Gastroesophageal sphincter (tissue), 4 donors: ENCODE results near the gene MYH11. TPM values are rescaled to one million over a fixed set of nuclear protein-coding genes. Genes with fewer than 3 reads are reported as not detected.
A peak's percentile ranks its signal among the peaks of the same experiment; 100 is the strongest.

Experiments used
- ATAC-seq: fragments of 150-250 bp; one replicate; pipeline ENCODE4 v1.9.1; 2016; ENCODE audit warnings: mild to moderate bottlenecking, moderate library complexity
- H3K27ac ChIP-seq, 4 donors: fragments of 200-600 bp; sonication (generic) in 3 of 4; 1 replicate in 3 of 4; 2 replicates in 1 of 4; pipeline ENCODE4 v1.5.1; 2016 to 2019
- H3K27me3 ChIP-seq: fragments of 200-600 bp; sonication (generic); one replicate; pipeline ENCODE4 v1.5.1; 2019
- H3K36me3 ChIP-seq, 2 donors: fragments of 200-600 bp; sonication (generic); one replicate each; pipeline ENCODE4 v1.5.1; 2019; ENCODE audit warnings: control low read depth in 1 of 2
- H3K4me1 ChIP-seq, 3 donors: fragments of 200-600 bp; sonication (generic); 1 replicate in 2 of 3; 2 replicates in 1 of 3; pipeline ENCODE4 v1.5.1; 2016 to 2019; ENCODE audit warnings: control low read depth in 2 of 3
- H3K4me3 ChIP-seq, 2 donors: fragments of 200-600 bp; sonication (generic); one replicate each; pipeline ENCODE4 v1.5.1; 2019; ENCODE audit warnings: mild to moderate bottlenecking in 1 of 2, moderate library complexity in 1 of 2
- H3K9me3 ChIP-seq, 3 donors: fragments of 200-600 bp; sonication (generic); one replicate each; pipeline ENCODE4 v1.5.1; 2017 to 2019; ENCODE audit warnings: control low read depth in 2 of 3
- EP300 ChIP-seq: sonication (generic); formaldehyde crosslinking; IDR thresholded peaks from one replicate; pipeline ENCODE4 v1.6.1; 2017; ENCODE audit warnings: antibody characterized with exemption, mild to moderate bottlenecking
- POLR2A ChIP-seq, 2 donors: fragments of 450-650 bp; IDR thresholded peaks; one replicate each; pipeline ENCODE4 v1.6.1; 2017; ENCODE audit warnings: antibody characterized with exemption in 2 of 2, mild to moderate bottlenecking in 2 of 2, moderate library complexity in 1 of 2
- POLR2AphosphoS5 ChIP-seq: sonication (generic); formaldehyde crosslinking; IDR thresholded peaks from one replicate; pipeline ENCODE4 v1.6.1; 2017; ENCODE audit warnings: antibody characterized with exemption
- WGBS, 2 donors: methylation state at CpG; one replicate each; pipeline ENCODE4 v1.1.5; 2018; ENCODE audit warnings: low coverage in 1 of 2; 5-methylcytosine and 5-hydroxymethylcytosine counted together
- total RNA-seq, 4 donors: library from RNA; depleted of rRNA; stranded (reverse); fragments of >200 nt; gene quantifications; one replicate each; pipeline ENCODE4 v1.1.0, GENCODE V29; 2016
- TF ChIP-seq, protein P1 (sequence below), 4 experiments: fragments of 200-600 bp in 2 of 4; fragments of 450-650 bp in 2 of 4; sonication (generic) in 1 of 4; IDR thresholded peaks; one replicate each; pipeline ENCODE4 v1.5.1; 2017 to 2019; ENCODE audit warnings: antibody characterized with exemption in 4 of 4, mild to moderate bottlenecking in 2 of 4, moderate library complexity in 2 of 4

MYH11 gene
- total RNA-seq, 4 donors from 2014 or later: 7,231 to 23,237 (median 11,307) TPM

DNA sequence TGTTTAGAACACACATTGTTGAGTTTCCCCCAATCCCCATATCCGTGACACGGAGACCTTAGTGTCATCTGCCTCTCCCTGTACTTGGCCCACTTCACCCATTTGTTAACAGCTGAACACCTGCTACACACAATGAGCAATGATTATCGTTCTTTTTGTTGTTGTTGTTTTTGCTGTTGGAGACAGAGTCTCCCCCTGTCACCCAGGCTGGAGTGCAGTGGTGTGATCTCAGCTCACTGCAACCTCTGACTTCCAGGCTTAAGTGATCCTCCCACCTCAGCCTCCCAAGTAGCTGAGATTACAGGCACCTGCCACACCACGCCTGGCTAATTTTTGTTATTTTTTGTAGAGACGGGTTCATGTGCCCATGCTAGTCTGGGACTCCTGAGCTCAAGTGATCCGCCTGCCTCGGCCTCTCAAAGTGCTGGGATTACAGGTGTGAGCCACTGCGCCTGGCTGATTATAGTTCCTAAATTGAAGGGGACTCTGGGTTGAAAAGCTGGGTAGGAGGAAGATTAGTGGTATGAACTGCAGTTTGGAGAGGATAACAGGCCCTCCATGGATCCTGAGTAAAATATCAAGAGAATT lies 185.2 kb downstream of the MYH11 start:
- no peaks in the 10 kb centered on the region for H3K9me3 ChIP-seq
- no peak for ATAC-seq
- TF ChIP-seq POLR2A (IDR thresholded peaks at IDR 0.05): no peak
- no peak for TF ChIP-seq EP300
- TF ChIP-seq, protein P1, sequence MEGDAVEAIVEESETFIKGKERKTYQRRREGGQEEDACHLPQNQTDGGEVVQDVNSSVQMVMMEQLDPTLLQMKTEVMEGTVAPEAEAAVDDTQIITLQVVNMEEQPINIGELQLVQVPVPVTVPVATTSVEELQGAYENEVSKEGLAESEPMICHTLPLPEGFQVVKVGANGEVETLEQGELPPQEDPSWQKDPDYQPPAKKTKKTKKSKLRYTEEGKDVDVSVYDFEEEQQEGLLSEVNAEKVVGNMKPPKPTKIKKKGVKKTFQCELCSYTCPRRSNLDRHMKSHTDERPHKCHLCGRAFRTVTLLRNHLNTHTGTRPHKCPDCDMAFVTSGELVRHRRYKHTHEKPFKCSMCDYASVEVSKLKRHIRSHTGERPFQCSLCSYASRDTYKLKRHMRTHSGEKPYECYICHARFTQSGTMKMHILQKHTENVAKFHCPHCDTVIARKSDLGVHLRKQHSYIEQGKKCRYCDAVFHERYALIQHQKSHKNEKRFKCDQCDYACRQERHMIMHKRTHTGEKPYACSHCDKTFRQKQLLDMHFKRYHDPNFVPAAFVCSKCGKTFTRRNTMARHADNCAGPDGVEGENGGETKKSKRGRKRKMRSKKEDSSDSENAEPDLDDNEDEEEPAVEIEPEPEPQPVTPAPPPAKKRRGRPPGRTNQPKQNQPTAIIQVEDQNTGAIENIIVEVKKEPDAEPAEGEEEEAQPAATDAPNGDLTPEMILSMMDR (IDR thresholded peaks at IDR 0.05): no peak
- no peak for TF ChIP-seq POLR2AphosphoS5
- H3K36me3 ChIP-seq: peaks cover 0 to 45% of the 10 kb centered on the region in 2 donors
- H3K27me3 ChIP-seq: no peaks in the 10 kb centered on the region
- H3K4me1 ChIP-seq: peaks cover 0 to 37% (median 20%) of the 10 kb centered on the region in 3 donors
- H3K27ac ChIP-seq: peak overlapping the region in 3 of 4 donors; percentile 81 to 93 (median 88)
- WGBS, 2 donors: 79 to 91% methylated on average over 3 of the region's 8 CpGs
- H3K4me3 ChIP-seq: no peak overlapping the region

DNA sequence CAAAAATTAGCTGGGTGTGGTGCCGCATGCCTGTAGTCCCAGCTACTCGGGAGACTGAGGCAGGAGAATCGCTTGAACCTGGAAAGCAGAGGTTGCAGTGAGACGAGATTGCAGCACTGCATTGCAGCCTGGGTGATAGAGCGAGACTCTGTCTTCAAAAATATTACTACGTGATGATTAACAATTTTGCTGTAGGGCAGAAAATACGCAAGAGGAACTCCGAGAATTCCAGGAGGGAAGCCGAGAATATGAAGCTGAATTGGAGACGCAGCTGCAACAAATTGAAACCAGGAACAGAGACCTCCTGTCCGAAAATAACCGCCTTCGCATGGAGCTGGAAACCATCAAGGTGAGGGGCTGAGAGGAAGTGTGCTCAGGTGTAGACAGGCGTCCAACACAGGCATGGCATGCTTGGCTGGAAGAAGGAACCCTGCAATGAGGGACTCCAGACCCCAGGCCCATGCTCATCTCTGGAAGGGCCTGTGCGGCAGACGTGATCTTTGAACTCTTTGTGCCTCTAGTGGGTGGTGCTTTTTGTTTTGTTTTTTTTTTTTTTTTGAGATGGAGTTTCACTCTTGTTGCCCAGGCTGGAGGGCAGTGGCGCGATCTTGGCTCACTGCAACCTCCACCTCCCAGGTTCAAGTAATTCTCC lies 189.6 kb downstream of the MYH11 start:
- H3K27me3 ChIP-seq: no peaks in the 10 kb centered on the region
- no peaks in the 10 kb centered on the region for H3K9me3 ChIP-seq
- H3K4me1 ChIP-seq: peaks cover 0 to 9% (median 8%) of the 10 kb centered on the region in 3 donors
- H3K27ac ChIP-seq: no peak overlapping the region
- ATAC-seq: no peak
- TF ChIP-seq POLR2A (IDR thresholded peaks at IDR 0.05): no peak
- no peak for TF ChIP-seq POLR2AphosphoS5
- TF ChIP-seq, protein P1 (IDR thresholded peaks at IDR 0.05): no peak
- TF ChIP-seq EP300: no peak
- no peak overlapping the region for H3K4me3 ChIP-seq
- H3K36me3 ChIP-seq: peaks cover 0 to 81% of the 10 kb centered on the region in 2 donors
- 81 to 85% methylated on average over 6 to 10 of the region's 18 CpGs for WGBS, 2 donors

- Histone ChIP-seq H3K4me3 (no peak overlapping the region), H3K9me3 (no peaks in the 10 kb centered on the region), H3K36me3 (peaks cover 0 to 70% of the 10 kb centered on the region in 2 donors), H3K4me1 (peaks cover 0 to 16% (median 0%) of the 10 kb centered on the region in 3 donors), H3K27me3 (no peaks in the 10 kb centered on the region), H3K27ac (no peak overlapping the region)
- no peak for ATAC-seq
- no peak for TF ChIP-seq POLR2AphosphoS5
- TF ChIP-seq POLR2A (IDR thresholded peaks at IDR 0.05): no peak
- TF ChIP-seq EP300: no peak
Observed at GRCh38 chr16:15665107-15665506, 191.7 kb downstream of the MYH11 start.

DNA sequence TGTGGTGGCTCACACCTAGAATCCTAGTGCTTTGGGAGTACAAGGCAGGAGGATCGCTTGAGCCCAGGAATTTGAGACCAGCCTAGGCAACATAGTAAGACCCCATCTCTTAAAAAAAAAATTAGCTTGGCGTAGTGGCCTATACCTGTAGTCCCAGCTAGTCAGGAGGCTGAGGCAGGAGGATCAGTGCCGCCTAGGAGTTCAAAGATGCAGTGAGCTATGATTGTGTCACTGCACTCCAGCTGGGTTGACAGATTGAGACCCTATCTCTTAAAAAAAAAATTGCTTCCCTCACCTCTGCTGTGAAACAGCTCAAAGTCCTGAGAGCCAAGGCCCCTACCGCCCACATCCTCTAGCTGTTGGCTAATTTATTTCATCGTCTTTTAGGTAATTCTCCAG lies 196.6 kb downstream of the MYH11 start:
- Histone ChIP-seq H3K4me3 (no peak overlapping the region), H3K27ac (peak overlapping the region in 3 of 4 donors; percentile 40 to 70 (median 50)), H3K9me3 (no peaks in the 10 kb centered on the region), H3K27me3 (no peaks in the 10 kb centered on the region), H3K4me1 (peaks cover 0 to 37% (median 0%) of the 10 kb centered on the region in 3 donors), H3K36me3 (peaks cover 0 to 28% of the 10 kb centered on the region in 2 donors)
- ATAC-seq: no peak
- TF ChIP-seq, protein P1 (IDR thresholded peaks at IDR 0.05): no peak
- no peak for TF ChIP-seq EP300
- no peak for TF ChIP-seq POLR2AphosphoS5
- TF ChIP-seq POLR2A (IDR thresholded peaks at IDR 0.05): no peak
- WGBS, 2 donors: 71 to 76% methylated on average over 4 to 5 of the region's 5 CpGs

GRCh38 chr16:15658556-15658955 lies 198.3 kb downstream of the MYH11 start:
- 86 to 89% methylated on average over 1 to 5 of the region's 5 CpGs for WGBS, 2 donors
- no peaks in the 10 kb centered on the region for H3K9me3 ChIP-seq
- ATAC-seq: no peak
- H3K27ac ChIP-seq: no peak overlapping the region
- H3K27me3 ChIP-seq: no peaks in the 10 kb centered on the region
- TF ChIP-seq POLR2AphosphoS5: no peak
- no peak for TF ChIP-seq EP300
- TF ChIP-seq POLR2A (IDR thresholded peaks at IDR 0.05): no peak
- TF ChIP-seq, protein P1 (IDR thresholded peaks at IDR 0.05): no peak
- no peak overlapping the region for H3K4me3 ChIP-seq
- H3K4me1 ChIP-seq: peaks cover 0 to 53% (median 6%) of the 10 kb centered on the region in 3 donors
- peaks cover 0 to 13% of the 10 kb centered on the region in 2 donors for H3K36me3 ChIP-seq
